HG03521 (cell line): ENCODE results near the gene NRG3.

ENCODE experiments used
- ATAC-seq: cut with Tn5 transposase; IDR thresholded peaks from one replicate; pipeline ENCODE4 v1.9.1; 2021; ENCODE audit warnings: mild to moderate bottlenecking, moderate library complexity; ENCODE audit not compliant: unreplicated experiment

NRG3 gene

DNA sequence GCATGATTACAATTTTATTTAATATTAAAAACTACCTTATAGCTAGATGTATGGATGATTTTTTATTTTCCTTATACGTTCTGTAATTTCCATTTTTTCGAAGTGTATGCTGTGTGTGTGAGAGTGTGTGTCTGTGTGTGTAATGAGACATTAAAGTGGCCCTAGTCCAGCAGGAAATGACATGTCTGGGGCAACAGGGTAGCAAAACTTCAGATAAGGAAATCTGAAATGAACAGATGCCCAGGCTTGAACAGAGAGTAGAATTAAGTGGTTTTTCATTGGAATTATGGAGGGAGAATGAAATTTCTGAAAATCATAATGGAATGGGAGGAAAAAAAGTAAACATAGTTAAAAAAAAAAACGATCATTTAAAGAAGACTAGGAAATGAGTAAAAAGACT is 200.6 kb downstream of the NRG3 start:
- no peak for ATAC-seq

DNA sequence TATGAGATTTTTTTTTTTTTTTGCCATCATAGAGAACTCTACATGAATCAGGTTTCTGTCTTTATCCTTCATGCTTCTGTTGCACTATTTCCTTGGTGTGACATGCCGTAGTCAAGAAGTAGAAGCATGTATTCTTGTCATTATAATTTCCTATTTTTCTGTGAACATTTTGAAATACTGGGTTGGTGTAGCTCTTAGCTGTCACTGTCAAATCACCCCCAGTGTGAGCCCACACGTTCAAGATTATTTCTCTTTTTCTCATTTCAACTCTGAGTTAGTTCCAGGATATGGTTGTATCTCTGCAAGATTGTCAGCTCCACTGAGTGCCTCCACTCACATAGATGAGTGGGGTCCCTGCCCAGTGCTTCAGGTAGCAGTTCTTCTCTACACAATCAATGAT is 209.5 kb downstream of the NRG3 start:
- no peak for ATAC-seq

DNA sequence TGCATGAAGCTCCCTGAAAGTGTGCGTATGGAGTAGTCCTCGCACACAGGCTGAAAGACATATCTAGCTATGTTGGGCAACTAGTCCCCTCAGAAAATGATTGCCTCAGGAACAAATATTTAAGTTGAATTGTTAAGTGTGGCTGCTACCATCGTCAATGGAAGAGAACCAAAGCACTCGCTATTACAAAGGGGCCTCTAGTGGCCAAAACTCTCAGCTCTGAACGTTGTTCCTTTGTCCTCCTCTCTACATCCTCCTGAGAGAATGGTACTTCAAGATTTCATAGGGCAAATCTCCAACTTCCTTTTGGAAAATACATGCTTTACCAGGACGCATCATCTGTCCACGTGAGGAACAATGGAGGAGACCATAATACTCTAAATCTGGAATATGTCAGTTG is 209.9 kb downstream of the NRG3 start:
- ATAC-seq = no peak

DNA sequence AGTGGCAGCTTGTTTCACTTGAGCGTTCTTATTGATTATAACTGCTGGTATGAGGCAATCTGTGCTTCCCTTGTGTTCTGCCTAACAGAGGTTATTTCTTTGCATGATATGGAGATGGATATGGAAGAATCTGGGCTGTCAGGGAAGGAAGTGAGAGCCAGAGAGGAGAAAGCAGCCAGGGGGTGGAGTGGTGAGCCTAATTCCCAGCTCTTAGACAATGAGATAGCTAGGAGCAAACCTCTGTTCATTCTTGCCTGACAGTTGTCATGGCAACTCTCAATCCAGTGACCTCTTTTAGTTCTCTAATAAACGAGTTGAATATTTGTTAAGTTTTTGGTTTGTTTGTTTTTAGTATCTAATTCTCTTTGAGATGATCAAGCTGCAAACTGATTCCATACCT is 214.3 kb downstream of the NRG3 start:
- no peak for ATAC-seq

DNA sequence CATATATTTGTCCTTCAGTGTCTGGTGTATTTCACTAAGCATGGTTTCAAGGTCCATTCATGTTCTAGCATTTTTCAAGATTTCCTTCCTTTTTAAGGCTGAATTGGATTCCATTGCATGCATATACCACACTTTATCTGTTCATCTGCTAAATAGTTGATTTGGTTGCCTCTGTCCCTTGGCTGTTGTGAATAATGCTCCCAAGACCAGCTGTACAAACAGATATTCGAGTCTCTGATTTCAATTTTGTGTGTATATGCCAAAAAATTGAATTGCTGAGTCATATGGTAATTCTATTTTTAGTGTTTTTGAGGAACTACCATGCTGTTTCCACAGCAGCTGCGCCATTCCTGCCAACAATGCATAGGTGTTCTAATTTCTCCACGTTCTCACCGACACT is 216.4 kb downstream of the NRG3 start:
- ATAC-seq = no peak

DNA sequence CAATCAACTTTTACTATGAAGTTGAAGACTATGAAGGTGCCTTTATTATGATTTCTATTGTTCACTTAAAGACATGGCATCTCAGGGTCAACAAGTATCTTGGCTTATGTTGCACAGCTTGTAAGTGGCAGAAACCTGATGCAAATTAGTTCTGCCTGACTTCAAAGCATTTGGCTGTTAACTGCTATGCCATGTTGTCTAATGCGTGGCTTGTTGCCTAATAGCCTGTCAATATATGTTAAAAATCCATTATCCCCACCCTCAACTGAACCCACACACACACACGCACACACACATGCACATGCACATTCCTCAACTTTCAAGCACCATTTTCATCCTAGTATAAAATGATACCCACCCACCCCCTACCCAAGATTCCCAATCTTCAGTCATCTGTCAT is 217.1 kb downstream of the NRG3 start:
- no peak for ATAC-seq

DNA sequence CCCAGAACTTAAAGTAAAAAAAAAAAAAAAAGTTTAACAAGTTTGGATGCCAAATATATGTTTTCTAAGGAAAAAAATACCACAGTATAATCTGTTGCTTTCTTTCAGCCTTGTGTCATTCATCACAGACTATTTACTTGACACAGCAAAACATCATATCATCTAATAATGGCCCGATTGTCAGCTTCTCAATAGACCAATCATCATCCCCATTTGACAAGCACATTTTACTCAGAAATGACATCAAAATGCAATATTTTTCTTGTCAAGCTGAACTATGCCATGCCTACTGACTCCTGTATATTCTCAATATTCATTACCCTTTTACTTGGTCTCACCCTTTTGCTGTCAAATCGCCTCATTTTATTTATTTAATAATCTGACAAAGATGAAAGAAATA is 249.7 kb downstream of the NRG3 start:
- ATAC-seq = no peak

DNA sequence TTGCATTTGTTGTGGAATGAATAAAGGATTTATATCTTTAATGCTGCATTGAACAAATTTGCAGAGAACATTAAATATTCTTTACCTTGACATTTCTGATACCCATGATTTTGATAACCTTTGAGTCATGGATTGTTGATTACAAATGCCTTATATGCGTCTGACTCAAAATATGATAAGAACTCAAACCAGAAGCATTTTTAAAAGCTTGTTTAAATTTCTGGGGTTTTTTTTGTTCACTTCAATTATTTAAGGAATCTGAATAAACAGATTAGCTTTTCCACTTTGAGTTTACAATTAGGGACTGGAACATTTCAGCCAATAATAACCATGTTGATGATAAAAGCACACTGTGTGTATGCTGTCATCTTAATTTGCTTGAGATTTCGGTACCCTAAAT is 253.5 kb downstream of the NRG3 start:
- ATAC-seq = no peak

DNA sequence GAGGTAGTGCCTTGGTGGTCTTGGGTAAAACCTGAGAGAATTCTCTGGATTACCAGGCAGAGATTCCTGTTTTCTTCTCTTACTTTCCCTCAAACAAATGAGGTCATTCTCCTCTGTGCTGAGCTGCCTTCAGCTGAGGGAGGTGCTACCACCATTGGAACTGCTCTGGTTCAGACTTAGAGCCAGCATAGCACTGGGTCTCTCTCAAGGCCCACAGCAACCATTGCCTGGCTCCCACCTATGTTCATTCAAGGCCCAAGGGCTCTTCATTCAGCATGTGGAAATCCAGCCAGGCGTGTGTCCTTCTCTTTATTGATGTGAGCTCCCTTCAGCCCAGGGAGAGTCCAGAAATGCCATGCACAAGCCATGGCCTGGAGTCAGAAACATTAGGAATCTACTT is 261.1 kb downstream of the NRG3 start:
- no peak for ATAC-seq

DNA sequence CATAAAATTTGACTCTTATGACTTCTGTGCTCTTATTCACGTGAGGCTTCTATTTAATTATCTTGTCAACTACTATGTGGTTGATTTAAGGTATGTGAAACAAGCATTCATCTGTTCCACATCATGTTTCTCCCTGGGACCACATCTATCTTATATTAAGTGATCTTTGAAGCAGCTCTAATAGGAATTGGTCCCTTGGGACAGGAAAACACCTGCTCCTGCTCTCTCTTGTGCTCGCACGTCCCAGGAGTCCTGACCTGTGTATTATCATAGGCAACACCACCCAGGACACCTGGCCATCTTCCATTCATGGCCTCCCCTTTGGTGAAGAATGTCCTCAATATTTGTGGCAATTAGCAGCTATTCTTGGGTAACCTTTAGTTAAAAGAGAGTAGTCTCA is 269.2 kb downstream of the NRG3 start:
- ATAC-seq = no peak

DNA sequence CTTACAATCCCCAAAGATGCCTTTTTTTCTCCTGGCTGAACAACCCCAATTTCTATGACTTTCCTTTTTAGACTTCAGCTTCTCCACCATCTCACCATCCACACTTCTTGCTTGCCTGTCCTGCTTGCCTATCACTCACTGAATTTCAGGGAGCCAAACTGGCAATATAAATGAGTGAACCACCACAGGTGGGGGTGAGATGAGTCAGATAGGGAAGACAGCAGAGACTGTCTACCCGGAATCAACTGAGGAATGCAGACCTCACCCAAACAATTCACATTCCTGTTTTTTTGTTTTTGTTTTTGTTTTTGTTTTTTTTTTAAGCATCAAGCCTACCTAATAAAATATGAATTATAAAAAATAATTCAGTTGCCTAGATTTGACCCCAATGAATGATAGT is 273.8 kb downstream of the NRG3 start:
- no peak for ATAC-seq

DNA sequence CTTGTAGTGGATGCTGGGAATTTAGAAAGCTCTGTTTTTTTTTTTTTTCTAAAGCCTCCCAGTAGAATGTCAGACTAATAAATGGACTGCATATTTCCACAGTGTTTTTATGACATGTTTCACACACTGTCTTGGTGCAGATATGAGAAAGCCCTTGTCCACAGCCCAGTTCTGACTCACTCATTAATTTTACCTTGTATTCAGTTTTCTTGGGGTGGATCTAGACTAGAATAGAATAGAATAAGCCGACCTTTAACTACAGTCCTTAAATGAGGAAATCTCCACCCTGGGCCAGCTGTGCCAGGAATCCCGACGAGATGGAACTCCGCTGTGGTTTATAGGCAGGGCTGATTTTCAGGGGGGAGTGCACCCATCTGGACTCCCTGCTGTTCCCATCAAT is 274.7 kb downstream of the NRG3 start:
- no peak for ATAC-seq

DNA sequence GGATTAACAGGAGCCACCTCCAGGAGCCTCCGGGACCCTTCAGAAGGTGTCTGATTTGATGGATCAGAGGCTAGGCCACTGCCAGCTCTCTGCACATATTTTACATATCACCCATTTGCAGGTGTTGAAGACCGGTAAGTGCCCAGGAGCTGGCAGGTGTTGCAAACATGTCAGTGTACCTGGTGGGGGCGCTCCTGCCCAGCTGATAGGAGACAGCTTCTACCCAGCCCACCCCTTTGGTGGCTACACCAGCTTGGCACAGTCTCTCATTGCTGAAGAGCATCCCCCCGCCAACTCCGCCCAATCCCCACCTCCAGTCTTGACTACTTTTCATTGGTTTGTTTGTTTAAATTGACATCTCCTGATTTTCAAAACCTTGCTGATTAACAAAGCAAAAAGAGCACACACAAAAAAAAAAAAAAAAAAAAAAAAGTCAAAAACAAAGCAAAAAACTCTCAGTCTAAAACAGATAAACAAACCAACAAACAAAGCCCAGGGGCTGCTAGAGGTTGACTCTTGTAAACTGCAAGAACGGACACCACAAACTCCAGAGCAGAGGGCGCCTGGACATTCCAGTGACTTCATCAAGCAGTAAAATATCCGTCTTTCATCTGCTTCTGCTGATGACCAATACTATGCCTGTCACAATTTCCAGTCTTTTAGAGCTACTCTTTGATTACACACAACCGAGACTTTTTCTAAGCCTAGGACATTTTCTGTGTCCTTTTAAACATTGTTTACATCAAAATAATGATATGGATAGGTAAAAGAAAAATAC is 275.3 kb downstream of the NRG3 start:
- ATAC-seq = no peak

DNA sequence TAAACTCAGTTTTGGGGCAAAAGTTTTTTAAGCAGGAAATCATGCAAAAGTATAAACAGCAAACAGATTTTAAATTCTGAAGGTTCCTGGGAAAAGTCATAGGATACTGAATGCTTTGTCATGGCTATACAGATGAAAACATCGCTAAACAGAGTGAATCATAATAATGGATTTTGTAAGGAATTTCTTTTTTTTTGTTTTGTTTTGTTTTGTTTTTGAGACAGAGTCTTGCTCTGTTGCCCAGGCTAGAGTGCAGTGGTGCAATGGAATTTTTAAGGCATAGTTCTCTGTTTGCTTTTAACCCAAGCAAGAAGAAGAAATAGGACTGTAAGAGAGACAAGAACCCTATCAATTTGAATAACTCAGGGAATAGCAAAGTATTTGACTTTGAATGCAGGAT is 285.3 kb downstream of the NRG3 start:
- ATAC-seq = no peak

DNA sequence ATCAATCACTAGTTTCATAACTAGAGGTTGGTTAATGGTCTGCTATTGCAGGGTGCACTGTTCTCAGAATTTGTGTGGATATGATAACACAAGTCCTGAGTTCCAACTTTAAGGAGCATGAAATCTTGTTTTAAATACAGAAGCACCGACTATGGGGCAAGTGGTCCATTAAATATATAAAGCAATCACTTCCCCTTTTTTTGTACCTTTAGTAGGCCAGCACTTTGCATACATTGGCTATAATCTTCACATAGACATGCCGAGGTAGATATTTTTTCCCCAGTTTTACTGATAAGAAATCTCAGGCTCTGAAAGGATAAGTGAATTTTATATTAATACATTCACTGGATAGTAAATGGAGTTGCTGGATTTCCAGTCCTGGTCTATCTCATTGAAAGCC is 286.3 kb downstream of the NRG3 start:
- ATAC-seq = no peak

DNA sequence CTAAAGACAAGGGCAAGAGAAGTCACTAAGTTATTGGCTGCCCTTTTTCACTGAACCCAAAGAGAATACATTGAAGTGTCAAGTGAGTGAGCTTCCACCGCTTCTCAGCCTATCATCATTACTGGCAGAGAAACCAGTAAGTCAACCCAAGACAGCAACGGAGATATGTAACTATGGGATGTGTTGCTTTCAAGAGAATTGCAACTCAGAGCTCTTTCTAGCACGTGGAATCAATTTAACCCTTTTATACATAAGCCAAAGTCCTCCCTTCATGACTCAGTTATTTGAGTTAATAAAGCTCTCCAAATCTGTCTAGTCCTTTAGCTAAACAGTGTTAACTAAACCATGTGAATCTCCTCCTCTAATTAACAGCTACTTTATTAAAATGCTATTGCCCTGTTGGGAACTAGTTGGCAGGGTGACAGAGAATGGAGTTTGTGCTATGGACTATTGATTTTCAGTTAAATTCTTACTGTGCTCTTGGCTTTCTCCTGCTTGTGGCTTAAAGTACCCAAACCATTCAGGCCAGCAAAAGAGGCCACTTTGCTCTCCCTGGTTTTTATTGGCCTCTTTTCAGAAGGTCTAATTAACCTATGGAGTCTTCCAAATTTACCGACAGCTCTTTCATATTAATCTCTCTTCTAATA is 287.7 kb downstream of the NRG3 start:
- no peak for ATAC-seq

DNA sequence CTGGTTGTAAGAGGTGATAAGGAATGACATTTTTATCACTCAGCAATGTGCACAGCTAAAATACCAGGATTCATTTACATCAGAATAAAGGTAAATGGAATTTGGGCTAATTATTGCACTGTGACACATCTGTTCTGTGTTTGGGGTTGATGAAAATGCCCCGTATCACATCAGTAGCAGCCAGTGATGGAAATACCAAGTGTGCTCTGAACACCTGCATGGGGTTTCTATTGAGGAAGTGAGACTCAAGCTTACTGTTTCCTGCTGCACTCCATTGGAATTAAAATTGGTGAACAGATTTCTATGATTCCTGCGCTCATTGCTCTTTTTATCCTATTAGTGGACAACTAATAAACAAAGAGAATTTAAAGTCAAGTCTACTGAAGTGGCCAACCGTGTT is 296.9 kb downstream of the NRG3 start:
- ATAC-seq = no peak

DNA sequence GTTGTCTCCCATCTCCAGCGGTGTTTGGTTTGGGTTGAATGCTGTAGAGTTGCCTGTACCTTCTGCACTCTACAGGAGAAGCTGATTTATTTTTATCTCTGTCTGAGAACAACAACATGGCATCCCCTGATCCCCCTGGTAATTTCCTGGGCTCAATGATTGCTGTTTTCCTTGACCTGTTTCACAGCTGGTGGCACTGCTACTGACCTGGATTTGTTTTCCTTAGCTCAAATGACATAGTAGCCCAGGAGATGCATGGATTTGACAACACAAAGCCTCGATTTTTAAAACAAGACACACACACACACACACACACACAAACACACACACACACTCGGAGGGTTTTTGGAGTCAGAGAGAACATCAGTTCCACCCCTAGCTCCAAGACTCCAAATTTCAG is 301.6 kb downstream of the NRG3 start:
- no peak for ATAC-seq

DNA sequence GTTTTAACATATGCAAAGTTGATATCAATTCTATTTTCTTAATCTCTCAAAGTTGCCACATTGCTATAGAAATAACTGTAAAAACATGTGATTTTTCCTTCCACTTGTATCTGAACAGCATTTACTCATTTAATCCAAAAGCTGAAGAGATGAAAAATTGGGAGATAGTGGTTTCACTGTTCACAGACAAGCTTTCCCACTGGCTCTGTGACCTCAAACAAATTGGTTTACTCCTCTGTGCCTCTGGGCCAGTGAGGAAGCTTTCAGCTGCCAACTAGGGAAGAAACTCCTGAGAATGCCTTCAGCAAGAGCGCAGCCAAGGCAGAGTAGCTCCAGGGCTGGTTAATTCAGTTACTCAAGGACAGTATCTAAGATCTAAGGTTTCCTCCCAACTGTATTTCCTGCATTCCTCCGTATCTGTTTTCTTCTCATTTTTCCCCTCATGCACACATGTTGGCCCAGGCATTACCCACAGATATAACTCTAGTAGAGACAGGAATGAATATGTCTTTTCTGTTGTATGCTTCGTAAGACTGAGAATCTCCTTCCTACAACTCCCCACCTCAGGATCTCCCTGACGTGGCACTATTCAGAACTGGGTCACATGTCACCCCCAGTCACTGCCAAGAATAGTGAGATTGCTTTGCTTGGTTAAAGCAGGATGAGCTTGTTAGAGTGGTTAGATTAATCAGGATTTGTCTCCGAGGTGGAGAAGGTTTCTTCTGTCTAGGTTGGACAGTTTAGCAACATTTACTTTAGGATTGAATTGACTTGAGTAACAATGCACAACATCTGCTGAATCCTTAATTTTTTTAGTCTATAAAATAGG is 315.7 kb downstream of the NRG3 start:
- no peak for ATAC-seq

DNA sequence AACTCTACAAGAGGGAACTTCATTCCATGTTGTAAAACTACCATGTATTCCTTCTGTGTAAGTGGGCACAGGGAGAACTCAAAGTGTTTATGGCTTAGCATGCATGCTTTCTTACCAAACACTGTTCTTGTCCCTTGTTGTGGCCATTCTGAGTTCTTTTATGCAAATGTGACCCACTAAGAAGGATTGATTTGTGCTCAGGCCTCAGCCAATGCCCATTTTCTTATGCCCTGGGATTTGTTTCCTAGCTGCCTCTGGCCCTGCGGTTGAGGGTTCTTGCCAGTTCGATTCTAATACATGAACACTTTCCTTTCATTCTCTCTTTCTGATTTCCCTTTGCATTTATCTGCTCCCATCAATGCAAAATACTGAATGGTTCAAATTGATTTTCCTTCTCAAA is 316.7 kb downstream of the NRG3 start:
- no peak for ATAC-seq

DNA sequence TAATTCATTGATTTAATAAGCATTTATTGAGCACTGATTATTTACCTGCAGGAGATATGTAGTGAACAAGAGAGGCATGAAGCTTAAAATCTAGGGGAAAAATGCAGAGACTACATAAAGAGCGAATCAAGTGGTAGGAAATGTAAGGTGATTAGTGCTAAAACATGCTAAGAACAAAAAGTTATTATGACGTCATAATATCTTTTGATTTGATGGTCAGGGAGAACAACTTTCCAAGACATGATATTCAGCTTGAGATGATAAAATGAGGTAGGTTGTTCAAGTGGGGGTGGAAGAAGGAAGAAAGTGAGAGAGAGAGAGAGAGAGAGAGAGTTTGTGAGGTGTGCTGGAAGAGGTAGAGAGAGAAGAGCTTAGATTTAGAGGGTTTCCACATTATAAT is 317.7 kb downstream of the NRG3 start:
- ATAC-seq = no peak

DNA sequence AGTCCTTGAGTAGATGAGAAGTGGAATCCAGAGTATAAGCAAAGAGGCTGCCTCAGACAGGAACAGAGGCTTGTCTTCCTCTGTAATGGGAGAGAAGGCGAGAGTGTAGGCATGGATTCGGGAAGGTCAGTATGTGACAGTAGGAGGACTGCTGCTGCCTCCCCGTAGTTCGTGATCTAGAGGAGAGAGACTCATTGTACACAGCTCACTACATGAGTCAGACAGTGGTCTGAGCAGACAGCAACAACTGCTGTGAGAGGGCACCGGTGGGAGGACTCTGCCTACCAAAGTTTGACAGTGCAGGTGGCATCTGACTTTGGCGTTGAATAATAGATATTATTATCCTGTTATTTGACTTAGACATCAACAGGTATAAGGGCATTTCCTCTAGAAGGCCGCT is 319.4 kb downstream of the NRG3 start:
- ATAC-seq = no peak
